GM18508 (cell line): ENCODE data around the gene MAP4K2.

Experiments
- ATAC-seq: cut with Tn5 transposase; IDR thresholded peaks from one replicate; pipeline ENCODE4 v1.9.1; 2021; ENCODE audit warnings: moderate number of reproducible peaks; ENCODE audit not compliant: insufficient read depth, unreplicated experiment

The MAP4K2 gene

DNA sequence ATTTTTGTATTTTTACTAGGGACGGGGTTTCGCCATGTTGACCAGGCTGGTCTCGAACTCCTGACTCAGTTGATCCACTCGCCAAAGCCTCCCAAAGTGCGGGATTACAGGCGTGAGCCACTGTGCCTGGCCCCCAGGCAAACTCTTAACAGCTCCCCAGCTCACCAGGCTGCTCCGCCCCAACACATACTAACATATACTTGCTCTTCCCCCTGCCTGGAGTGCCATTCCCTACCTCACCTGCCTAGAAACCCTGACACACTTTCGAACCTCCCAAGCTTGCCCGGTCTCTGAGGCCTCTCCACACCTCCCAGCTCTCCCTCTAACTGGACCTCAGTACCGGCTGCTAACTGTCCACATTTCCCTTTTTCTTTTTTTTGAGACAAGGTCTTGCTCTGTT is 8.5 kb downstream of the MAP4K2 start:
- ATAC-seq, result no peak

- ATAC-seq, result no peak
Measured at GRCh38 chr11:64793271-64794160, 9.5 kb downstream of the MAP4K2 start.

DNA sequence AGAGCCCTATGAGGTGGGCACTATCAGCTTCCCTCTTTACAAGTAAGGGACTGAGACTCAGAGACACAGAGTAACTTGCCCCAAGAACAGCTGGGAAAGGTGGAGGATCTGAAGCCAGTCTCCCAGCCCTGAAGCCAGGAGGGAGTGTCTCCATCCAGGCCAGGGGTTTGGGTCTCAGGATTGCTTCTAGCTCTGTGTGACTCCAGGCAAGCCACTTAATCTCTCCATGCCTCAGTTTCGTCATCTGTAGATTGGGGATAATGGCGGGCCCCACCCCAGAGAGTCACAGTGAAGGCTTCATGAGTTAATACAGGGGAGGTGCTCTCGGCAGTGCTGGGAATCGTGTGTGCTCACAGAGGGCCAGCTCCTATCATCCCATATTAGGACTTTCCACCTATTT is 10.5 kb downstream of the MAP4K2 start:
- ATAC-seq, result no peak

GRCh38 chr11:64791781-64792291 is 11.2 kb downstream of the MAP4K2 start:
- no peak for ATAC-seq

- ATAC-seq, result no peak
Measured at GRCh38 chr11:64790205-64791095, 12.6 kb downstream of the MAP4K2 start.

DNA sequence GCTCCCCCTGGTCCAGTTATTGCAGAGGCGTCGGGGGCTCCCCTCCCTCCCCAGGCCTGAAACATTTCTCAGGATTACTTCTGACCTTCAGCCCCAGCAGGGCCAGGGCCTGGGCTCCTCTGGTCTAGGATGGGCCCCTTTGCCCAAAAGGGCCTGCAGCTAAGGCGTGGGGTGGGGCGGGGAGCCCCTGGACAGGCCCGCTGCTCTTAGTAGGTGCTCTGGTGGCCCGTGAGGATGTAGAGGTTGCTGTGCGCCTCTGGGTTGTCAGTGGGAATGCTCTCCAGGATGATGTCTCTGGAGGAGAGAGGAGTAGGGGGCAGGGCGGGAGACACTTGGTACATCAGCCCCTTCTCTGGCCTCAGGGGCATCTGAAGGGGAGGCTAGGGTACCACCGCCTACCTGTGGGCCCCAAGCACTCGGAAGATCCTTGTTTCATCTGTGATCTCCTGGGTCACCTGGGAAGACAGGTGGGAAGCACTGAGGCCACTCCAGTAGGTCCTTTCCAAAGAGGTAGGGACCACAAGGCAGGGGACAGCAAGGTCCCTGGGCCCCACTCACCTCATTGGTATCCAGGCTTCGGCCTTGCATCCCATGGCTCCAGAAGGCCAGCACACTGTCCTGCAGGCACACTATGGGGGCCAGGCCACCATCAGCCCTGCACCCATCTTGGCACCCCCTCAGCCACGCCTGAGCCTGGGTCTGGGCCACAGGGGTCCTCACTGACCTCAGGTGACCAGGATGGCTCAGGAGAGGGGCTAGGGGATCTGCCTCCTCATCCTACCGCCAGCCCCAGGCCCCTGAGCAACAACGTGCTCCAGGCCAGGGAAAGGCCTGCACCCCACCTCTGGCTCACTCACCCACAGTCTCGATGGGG is 13.4 kb downstream of the MAP4K2 start:
- ATAC-seq, result no peak

DNA sequence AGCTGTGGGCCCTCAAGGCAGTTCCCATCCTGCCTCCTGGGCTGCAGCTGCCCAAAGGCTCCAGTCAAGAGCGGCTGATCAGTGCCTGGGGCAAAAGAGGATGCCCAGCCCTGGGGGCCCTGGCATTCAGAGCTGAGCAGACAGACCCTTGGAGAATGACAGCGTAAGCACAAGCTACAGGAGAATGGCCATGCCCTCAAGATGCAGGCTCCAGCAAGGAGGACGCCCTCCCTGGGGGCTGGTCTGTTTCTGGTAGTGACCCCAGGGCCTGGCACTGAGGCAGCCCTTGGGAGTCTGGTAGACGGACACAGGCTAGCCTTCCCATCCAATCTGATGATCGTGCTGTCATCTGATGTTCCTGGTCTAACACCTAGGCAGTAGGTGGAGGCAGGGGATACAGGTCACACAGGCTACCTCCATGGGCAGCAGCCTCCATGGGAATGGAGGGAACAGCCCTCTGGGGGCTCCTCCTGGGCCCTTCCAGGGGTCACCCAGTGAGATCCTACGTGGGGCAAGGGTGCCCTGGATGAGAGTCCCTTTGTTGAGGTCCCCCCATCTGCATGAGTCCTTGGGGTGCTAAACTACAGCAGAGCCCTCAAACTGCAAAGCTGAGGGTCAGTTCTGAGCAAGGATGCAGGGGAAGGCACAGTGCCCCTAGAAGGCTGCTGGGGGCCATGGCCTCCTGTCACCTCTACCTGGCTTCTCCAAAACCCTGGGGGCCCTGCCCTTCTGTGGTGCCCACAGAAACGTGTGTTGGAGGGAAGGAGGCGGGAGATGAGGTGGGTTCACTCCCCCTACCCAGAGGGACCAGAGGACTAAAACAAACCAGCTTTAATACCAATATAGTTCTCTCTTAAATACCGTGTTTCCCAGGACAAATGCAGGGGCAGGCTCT is 14.4 kb downstream of the MAP4K2 start:
- ATAC-seq, result no peak

DNA sequence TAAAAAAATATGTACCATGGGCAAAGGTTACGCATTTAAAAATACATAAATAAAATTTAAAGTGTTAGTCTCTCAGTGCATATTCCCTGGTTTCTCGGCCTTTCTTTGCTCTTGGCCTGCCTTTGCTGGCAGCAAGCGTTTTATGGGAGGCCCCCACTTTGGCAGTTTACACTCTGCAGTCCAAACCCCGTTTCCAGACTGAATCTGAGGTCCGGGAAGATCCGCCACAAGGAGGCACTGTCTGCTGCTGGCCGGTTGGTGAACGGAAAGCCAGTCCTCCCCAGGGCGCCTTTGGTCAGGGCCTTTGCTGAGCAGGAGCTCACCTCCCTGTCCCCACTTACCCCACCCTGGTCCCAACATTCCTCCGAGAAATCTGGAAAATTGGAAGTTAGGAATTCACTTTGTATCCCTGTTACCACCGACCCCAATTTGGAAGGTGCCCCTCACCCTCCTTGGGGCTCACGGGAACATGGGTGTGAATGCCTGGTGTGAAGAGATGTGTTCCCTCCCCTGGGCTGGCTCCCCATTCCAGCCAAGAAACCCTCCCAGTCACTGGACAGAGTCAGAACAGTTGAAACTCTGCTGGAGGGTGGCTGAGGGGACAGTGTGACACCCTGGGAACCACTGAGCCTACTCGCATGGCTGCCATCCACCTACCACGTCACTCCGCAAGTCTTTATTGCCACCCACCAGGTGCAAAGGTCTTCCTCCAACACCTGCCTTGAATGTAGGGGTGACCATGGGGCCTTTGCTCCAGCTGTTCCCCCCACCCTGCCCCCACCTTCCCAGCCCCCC is 15.3 kb downstream of the MAP4K2 start:
- ATAC-seq, result no peak

GRCh38 chr11:64786308-64786707 is 16.7 kb downstream of the MAP4K2 start:
- ATAC-seq, result no peak

GRCh38 chr11:64784813-64785581 is 18.0 kb downstream of the MAP4K2 start:
- no peak for ATAC-seq

GRCh38 chr11:64778473-64779298 is 24.3 kb downstream of the MAP4K2 start, which contains the start of gene SF1:
Gene SF1, minus strand, starts transcription at chr11:64778542. Its CDS starts 150 bp downstream, at chr11:64778392.
- ATAC-seq, result peak; percentile 64

GRCh38 chr11:64778223-64778472 is 24.9 kb downstream of the MAP4K2 start:
- ATAC-seq, result peak; percentile 1

DNA sequence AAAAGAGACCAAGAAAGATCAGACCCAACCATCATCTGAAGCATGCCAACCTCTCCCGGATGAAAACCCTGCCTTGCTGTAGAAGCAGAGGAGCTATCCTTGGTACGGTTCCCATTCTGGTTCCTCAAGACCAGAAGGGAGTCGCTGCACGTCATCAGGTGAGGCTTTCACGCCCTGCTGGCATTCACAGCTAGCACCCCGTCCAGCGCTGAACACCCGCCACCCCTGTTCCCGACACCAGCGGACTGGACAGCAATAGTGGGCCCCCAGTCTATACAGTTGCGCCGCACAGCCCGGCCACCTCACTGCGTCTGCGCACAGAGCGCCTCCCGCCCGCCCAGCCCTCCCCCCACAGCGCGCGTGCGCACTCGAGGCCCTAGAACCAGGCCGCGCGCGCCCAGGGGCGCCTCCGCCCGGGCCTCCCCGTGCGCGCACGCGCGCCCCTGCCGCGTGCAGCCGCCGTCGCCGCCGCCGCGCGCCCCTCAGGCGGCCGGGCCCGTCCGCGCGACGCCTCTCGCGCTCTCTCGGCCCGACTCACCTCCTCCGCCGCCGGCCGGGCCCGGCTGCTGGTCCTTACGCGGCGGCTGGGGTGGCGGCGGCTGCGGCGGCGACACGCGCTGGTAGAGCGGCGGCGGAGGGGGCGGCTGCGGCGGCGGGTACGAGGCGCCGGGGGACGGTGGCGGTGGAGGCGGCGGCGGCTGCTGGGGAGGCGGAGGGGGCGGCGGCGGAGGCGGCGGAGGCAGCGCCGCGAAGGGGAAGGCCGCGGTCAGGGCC is 25.4 kb downstream of the MAP4K2 start:
- ATAC-seq, result no peak

GRCh38 chr11:64776875-64777274 is 26.1 kb downstream of the MAP4K2 start:
- ATAC-seq, result no peak

- no peak for ATAC-seq
Measured at GRCh38 chr11:64776425-64776824, 26.6 kb downstream of the MAP4K2 start.

DNA sequence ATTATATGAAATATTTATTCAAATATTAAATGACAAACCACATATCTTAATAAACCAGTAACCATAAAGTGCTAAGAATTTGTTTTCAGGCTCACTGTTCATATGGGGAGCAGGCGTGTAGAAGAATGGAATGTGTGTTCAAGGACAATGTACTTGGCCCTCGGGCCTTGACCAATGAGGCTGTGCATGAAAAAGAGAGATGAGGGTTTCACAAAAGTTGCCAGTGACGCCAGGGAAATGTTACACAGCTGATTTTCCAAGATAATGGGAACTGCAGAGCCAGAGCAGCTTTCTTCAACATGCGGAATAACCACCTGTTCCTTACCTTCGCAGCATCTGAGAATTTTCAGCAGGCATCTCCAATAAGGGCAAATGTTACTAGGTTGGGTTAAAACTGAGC is 28.9 kb downstream of the MAP4K2 start:
- ATAC-seq, result no peak
